H1 (cell line): Measurements from ENCODE around the gene PDE6D. TPM values are rescaled to one million over a fixed set of nuclear protein-coding genes. Genes with fewer than 3 reads are reported as not detected.

Source experiments
- CTCF ChIA-PET: fragments of 300-600 bp; sonication (Branson Sonifier 250); formaldehyde crosslinking; loops from one replicate; lab custom pipeline; 2021; ENCODE audit not compliant: partially characterized antibody; lab: Charles Lee
- POLR2A ChIA-PET: fragments of 300-600 bp; sonication (Branson Sonifier 250); formaldehyde crosslinking; loops from one replicate; lab custom pipeline; 2021; ENCODE audit warnings: inconsistent platforms; ENCODE audit not compliant: partially characterized antibody; lab: Charles Lee
- DNase-seq, 2 experiments: peaks; one replicate each; pipeline versions ENCODE4 v3.0.0 to v3.0.0-alpha.2; 2010 to 2022; ENCODE audit warnings: low spot score in 2 of 2, low read depth in 1 of 2, mixed read lengths in 1 of 2
- FAIRE-seq: peaks from 2 replicates; lab custom pipeline; 2011; peaks lifted over from hg19 to GRCh38; lab: Jason Lieb, UNC
- H2AFZ ChIP-seq: 2 replicates; pipeline ENCODE4 v1.8.1; 2012; ENCODE audit warnings: low read length, inconsistent platforms
- H2AK5ac ChIP-seq: 2 replicates; pipeline ENCODE4 v1.6.1; 2013; ENCODE audit warnings: low read depth, low read length
- H2BK120ac ChIP-seq: replicated peaks from 2 replicates; pipeline ENCODE3; 2013; ENCODE audit warnings: low read depth, low read length, inconsistent platforms
- H2BK12ac ChIP-seq: 2 replicates; pipeline ENCODE4 v1.6.1; 2013; ENCODE audit warnings: low read depth, low read length
- H2BK15ac ChIP-seq: 2 replicates; pipeline ENCODE4 v1.6.1; 2013; ENCODE audit warnings: low read length
- H2BK20ac ChIP-seq: 2 replicates; pipeline ENCODE4 v1.6.1; 2013; ENCODE audit warnings: low read length
- H2BK5ac ChIP-seq: 2 replicates; pipeline ENCODE4 v1.6.1; 2013; ENCODE audit warnings: low read depth, low read length
- H3K14ac ChIP-seq: 2 replicates; pipeline ENCODE4 v1.6.1; 2013; ENCODE audit warnings: inconsistent platforms; ENCODE audit not compliant: insufficient read length
- H3K18ac ChIP-seq: 2 replicates; pipeline ENCODE4 v1.6.1; 2013; ENCODE audit warnings: low read length; ENCODE audit errors: extremely low read depth
- H3K23ac ChIP-seq: 2 replicates; pipeline ENCODE4 v1.6.1; 2013; ENCODE audit warnings: inconsistent platforms; ENCODE audit not compliant: insufficient read length
- H3K23me2 ChIP-seq: 2 replicates; pipeline ENCODE4 v1.6.1; 2013; ENCODE audit warnings: low read depth, low read length
- H3K27ac ChIP-seq: 2 replicates; pipeline ENCODE4 v1.6.1; 2011; ENCODE audit warnings: low read depth, low read length, inconsistent platforms
- H3K27me3 ChIP-seq, 4 experiments: replicated peaks in 1 of 4; 1 replicate in 1 of 4; 2 replicates in 3 of 4; pipeline versions ENCODE4 v1.6.1 to v1.8.1; 2011 to 2013; ENCODE audit warnings: low read length in 3 of 4, mild to moderate bottlenecking in 3 of 4, inconsistent platforms in 2 of 4, mixed read lengths in 2 of 4, moderate library complexity in 1 of 4; ENCODE audit not compliant: control insufficient read depth in 3 of 4, insufficient read depth in 3 of 4; ENCODE audit errors: extremely low read depth in 1 of 4
- H3K36me3 ChIP-seq, 4 experiments: 2 replicates each; pipeline versions ENCODE4 v1.6.1 to v1.8.1; 2011 to 2013; ENCODE audit warnings: mild to moderate bottlenecking in 4 of 4, low read length in 3 of 4, moderate library complexity in 2 of 4, control low read depth in 1 of 4, inconsistent platforms in 1 of 4; ENCODE audit not compliant: insufficient read depth in 4 of 4, control insufficient read depth in 2 of 4
- H3K4ac ChIP-seq: replicated peaks from 2 replicates; pipeline ENCODE3; 2013; ENCODE audit warnings: low read length, low read depth, mixed read lengths, inconsistent platforms; ENCODE audit not compliant: insufficient read length
- H3K4me1 ChIP-seq, 4 experiments: replicated peaks in 1 of 4; 1 replicate in 1 of 4; 2 replicates in 3 of 4; pipeline versions ENCODE4 v1.6.1 to v1.8.1; 2011 to 2013; ENCODE audit warnings: low read length in 3 of 4, inconsistent platforms in 2 of 4, mixed read lengths in 1 of 4; ENCODE audit not compliant: insufficient read depth in 4 of 4, control insufficient read depth in 3 of 4
- H3K4me2 ChIP-seq, 2 experiments: 2 replicates each; pipeline versions ENCODE4 v1.6.1 to v1.8.1; 2011 to 2013; ENCODE audit warnings: low read depth in 2 of 2, low read length in 2 of 2, control low read depth in 1 of 2, inconsistent platforms in 1 of 2, mild to moderate bottlenecking in 1 of 2; ENCODE audit not compliant: insufficient read depth in 1 of 2
- H3K4me3 ChIP-seq, 4 experiments: fragments of 200-600, 300-600 bp in 1 of 4; sonication (generic), shearing (Covaris generic), sonication (Bioruptor Twin) in 1 of 4; 2 replicates each; pipeline versions ENCODE4 v1.5.1 to v1.8.1; 2011 to 2016; ENCODE audit warnings: low read length in 4 of 4, low read depth in 3 of 4, control low read depth in 2 of 4, inconsistent platforms in 2 of 4, mild to moderate bottlenecking in 2 of 4, mixed read lengths in 1 of 4, moderate library complexity in 1 of 4; ENCODE audit not compliant: insufficient read depth in 2 of 4; ENCODE audit errors: extremely low read depth in 1 of 4
- H3K56ac ChIP-seq: replicated peaks from 2 replicates; pipeline ENCODE3; 2013; ENCODE audit warnings: low read depth, mild to moderate bottlenecking, mixed read lengths, low read length, inconsistent platforms; ENCODE audit not compliant: insufficient read length
- H3K79me1 ChIP-seq: 2 replicates; pipeline ENCODE4 v1.6.1; 2013; ENCODE audit warnings: low read depth, low read length, control low read depth
- H3K79me2 ChIP-seq, 2 experiments: 2 replicates each; pipeline versions ENCODE4 v1.6.1 to v1.8.1; 2012 to 2013; ENCODE audit warnings: low read length in 2 of 2, mild to moderate bottlenecking in 2 of 2, inconsistent platforms in 1 of 2; ENCODE audit not compliant: insufficient read depth in 2 of 2, control insufficient read depth in 1 of 2
- H3K9ac ChIP-seq, 4 experiments: replicated peaks in 1 of 4; 1 replicate in 1 of 4; 2 replicates in 3 of 4; pipeline versions ENCODE4 v1.6.1 to v1.8.1; 2011 to 2013; ENCODE audit warnings: low read depth in 3 of 4, low read length in 3 of 4, control low read depth in 2 of 4, mild to moderate bottlenecking in 2 of 4, moderate library complexity in 2 of 4, inconsistent platforms in 1 of 4; ENCODE audit errors: extremely low read depth in 1 of 4
- H3K9me3 ChIP-seq, 2 experiments: 2 replicates each; pipeline versions ENCODE4 v1.6.1 to v1.8.1; 2012 to 2013; ENCODE audit warnings: mild to moderate bottlenecking in 2 of 2, moderate library complexity in 2 of 2, control low read depth in 1 of 2, inconsistent platforms in 1 of 2, low read depth in 1 of 2, low read length in 1 of 2, mixed read lengths in 1 of 2; ENCODE audit not compliant: insufficient read depth in 2 of 2
- H4K20me1 ChIP-seq, 2 experiments: replicated peaks in 1 of 2; 2 replicates each; pipeline versions ENCODE3 to v1.8.1; 2011 to 2013; ENCODE audit warnings: inconsistent platforms in 2 of 2, low read length in 2 of 2, mild to moderate bottlenecking in 1 of 2; ENCODE audit not compliant: insufficient read depth in 2 of 2, control insufficient read depth in 1 of 2
- H4K5ac ChIP-seq: 2 replicates; pipeline ENCODE4 v1.6.1; 2013; ENCODE audit warnings: low read length, low read depth, mixed read lengths, inconsistent platforms; ENCODE audit not compliant: insufficient read length
- H4K8ac ChIP-seq: 2 replicates; pipeline ENCODE4 v1.8.0; 2013; ENCODE audit warnings: mild to moderate bottlenecking, moderate library complexity, low read length, inconsistent platforms; ENCODE audit not compliant: insufficient read depth; ENCODE audit errors: extremely low read depth
- H4K91ac ChIP-seq: replicated peaks from 2 replicates; pipeline ENCODE3; 2013; ENCODE audit warnings: low read length, mixed read lengths, inconsistent platforms; ENCODE audit not compliant: insufficient read length
- ASH2L ChIP-seq: fragments of 200-600, 300-600 bp; sonication (generic); IDR thresholded peaks from one replicate; pipeline ENCODE4 v1.7.1; 2017; ENCODE audit warnings: low read length
- CBX8 ChIP-seq: fragments of 300-800, 300-1000 bp; sonication (generic); IDR thresholded peaks from 2 replicates; pipeline ENCODE4 v1.7.1; 2016; ENCODE audit warnings: low read depth, low read length, borderline replicate concordance
- CEBPB ChIP-seq: IDR thresholded peaks from 2 replicates; pipeline ENCODE4 v1.6.1; 2012; ENCODE audit warnings: low read depth, low read length
- HDAC2 ChIP-seq, 2 experiments: fragments of 300-600 bp in 1 of 2; sonication (generic) in 1 of 2; IDR thresholded peaks; 2 replicates each; pipeline ENCODE4 v1.6.1; 2011 to 2012; ENCODE audit warnings: low read depth in 2 of 2, low read length in 2 of 2, mild to moderate bottlenecking in 2 of 2, moderate library complexity in 2 of 2, borderline replicate concordance in 1 of 2, inconsistent platforms in 1 of 2
- HDAC6 ChIP-seq: IDR thresholded peaks from one replicate; pipeline ENCODE4 v1.7.1; 2012; ENCODE audit warnings: low read depth, mild to moderate bottlenecking, inconsistent platforms, low read length, moderate library complexity
- KDM4A ChIP-seq: IDR thresholded peaks from one replicate; pipeline ENCODE4 v1.7.1; 2012; ENCODE audit warnings: low read depth, mild to moderate bottlenecking, moderate library complexity, low read length, inconsistent platforms; ENCODE audit not compliant: severe bottlenecking
- NANOG ChIP-seq: IDR thresholded peaks from 2 replicates; pipeline ENCODE4 v1.6.1; 2011; ENCODE audit warnings: low read length, low read depth, mild to moderate bottlenecking, inconsistent platforms; ENCODE audit not compliant: insufficient read depth, poor library complexity, severe bottlenecking
- RAD21 ChIP-seq, 2 experiments: IDR thresholded peaks in 1 of 2; conservative IDR thresholded peaks in 1 of 2; 2 replicates each; pipeline ENCODE4 v1.6.1; 2011; ENCODE audit warnings: low read depth in 2 of 2, low read length in 2 of 2, improper control_type of control experiment in 1 of 2, inconsistent platforms in 1 of 2, mild to moderate bottlenecking in 1 of 2, moderate library complexity in 1 of 2
- RFX5 ChIP-seq: IDR thresholded peaks from 2 replicates; pipeline ENCODE4 v1.6.1; 2011; ENCODE audit warnings: low read depth, low read length, improper control_type of control experiment, borderline replicate concordance
- SIRT6 ChIP-seq: IDR thresholded peaks from one replicate; pipeline ENCODE4 v1.7.1; 2012; ENCODE audit warnings: low read length, inconsistent platforms
- SIX5 ChIP-seq: IDR thresholded peaks from 2 replicates; pipeline ENCODE4 v1.6.1; 2011; ENCODE audit warnings: mild to moderate bottlenecking, low read depth, low read length
- ZNF274 ChIP-seq: IDR thresholded peaks from 2 replicates; pipeline ENCODE4 v1.7.0; 2012; ENCODE audit warnings: low read length, borderline replicate concordance; ENCODE audit errors: extremely low read depth
- WGBS, 2 experiments: shearing (Covaris generic) in 1 of 2; methylation state at CpG; one replicate each; pipeline versions ENCODE4 v1.1.6 to v1.1.7; 2013 to 2015; ENCODE audit warnings: low lambda C conversion rate in 2 of 2, mixed read lengths in 2 of 2, inconsistent platforms in 1 of 2, low coverage in 1 of 2, missing lambda C conversion rate in 1 of 2; ENCODE audit not compliant: insufficient replicate concordance in 2 of 2, insufficient coverage in 1 of 2, insufficient read length in 1 of 2; ENCODE audit errors: extremely low coverage in 1 of 2, missing lambda C conversion rate in 1 of 2; 5-methylcytosine and 5-hydroxymethylcytosine counted together
- polyA plus RNA-seq, 7 experiments: library from polyadenylated mRNA; depleted of rRNA in 3 of 7; stranded (reverse) in 5 of 7; unstranded in 2 of 7; fragments of >200 nt in 5 of 7; fragments of 200-250 nt in 2 of 7; gene quantifications; 1 replicate in 5 of 7; 2 replicates in 1 of 7; 4 replicates in 1 of 7; pipeline versions ENCODE4 v1.2.1 to v1.2.3, GENCODE V29; 2011 to 2013; ENCODE audit warnings: missing spikeins in 2 of 7, mixed read lengths in 2 of 7
- total RNA-seq: library from RNA; stranded (reverse); fragmentation: NEBNext Ultra II Directional; extraction: Animal tissue kit (Norgen Biotek cat#: 25700); gene quantifications from 2 replicates; pipeline ENCODE4 v1.2.1, GENCODE V29; 2021

The PDE6D gene
- total and polyA plus RNA-seq, 2 of the 8 experiments (the other 6 are each of a cell fraction or from before 2014, with no cell fraction given), result 33.7 to 63.9 TPM

GRCh38 chr2:231751042-231751815, 29.9 kb downstream of the PDE6D start:
- no peaks in the 10 kb centered on the region for H3K23me2 ChIP-seq
- H4K8ac ChIP-seq, result no peak overlapping the region
- FAIRE-seq (no peak), DNase-seq (no peak)
- no peak overlapping the region for H3K4ac ChIP-seq
- H4K5ac ChIP-seq, result no peak overlapping the region
- no peaks in the 10 kb centered on the region for H3K9me3 ChIP-seq
- no peak overlapping the region for H3K4me3 ChIP-seq
- 92% methylated on average over 4 of the region's 4 CpGs; no CpG with 5 or more reads in 1 of the 2 experiments for WGBS, 2 experiments
- H2BK12ac ChIP-seq, result no peak overlapping the region
- CTCF ChIA-PET, result interaction anchor here (0.6 to 1.0 kb wide), 3 partner anchors 37 to 231 kb away, joined by 3 to 5 read pairs (median 3); no protein-coding TSS in a partner anchor
- no peak overlapping the region for H3K27ac ChIP-seq
- H3K23ac ChIP-seq, result no peak overlapping the region
- H2AFZ ChIP-seq, result no peak overlapping the region
- POLR2A ChIA-PET, result no interaction called here
- no peak overlapping the region for H2BK15ac ChIP-seq
- no peak overlapping the region for H2BK20ac ChIP-seq
- H3K79me1 ChIP-seq, result no peaks in the 10 kb centered on the region
- H3K36me3 ChIP-seq, result no peaks in the 10 kb centered on the region
- no peak overlapping the region for H3K4me2 ChIP-seq
- no peaks in the 10 kb centered on the region for H3K79me2 ChIP-seq
- no peaks in the 10 kb centered on the region for H3K27me3 ChIP-seq
- peaks cover 0 to 7% (median 2%) of the 10 kb centered on the region in 4 experiments; a peak in 2 of 7 replicates for H3K4me1 ChIP-seq
- H3K56ac ChIP-seq, result no peak overlapping the region
- no peak overlapping the region for H3K9ac ChIP-seq
- H2BK120ac ChIP-seq, result no peak overlapping the region
- no peaks in the 10 kb centered on the region for H4K20me1 ChIP-seq
- no peak overlapping the region for H3K18ac ChIP-seq
- H4K91ac ChIP-seq, result no peak overlapping the region
- no peak overlapping the region for H2AK5ac ChIP-seq
- no peak overlapping the region for H3K14ac ChIP-seq
- H2BK5ac ChIP-seq, result no peak overlapping the region
- TF ChIP-seq CEBPB, result no peak
- TF ChIP-seq CBX8, result no peak
- TF ChIP-seq RFX5, result no peak
- TF ChIP-seq ASH2L, result no peak
- TF ChIP-seq ZNF274, result no peak
- TF ChIP-seq KDM4A, result no peak
- TF ChIP-seq RAD21 (IDR thresholded peaks at IDR 0.05 in 1 of 2, conservative IDR thresholded peaks at IDR 0.05 in 1 of 2; ENCODE audit: low read depth in 2 of 2, low read length in 2 of 2), result no peak
- TF ChIP-seq HDAC6, result no peak
- TF ChIP-seq HDAC2 (IDR thresholded peaks at IDR 0.05; ENCODE audit: borderline replicate concordance in 1 of 2, low read depth in 2 of 2, low read length in 2 of 2), result no peak
- TF ChIP-seq SIX5, result no peak
- TF ChIP-seq NANOG, result no peak
- no peak for TF ChIP-seq SIRT6
